Osteoblast (primary cell): Measurements from ENCODE around the gene ANKFN1. TPM values are rescaled to one million over a fixed set of nuclear protein-coding genes. Genes with fewer than 3 reads are reported as not detected.

Experiments
- DNase-seq: peaks from one replicate; pipeline ENCODE4 v3.0.0; 2011; ENCODE audit warnings: low spot score, mixed read lengths; ENCODE audit not compliant: insufficient read length; ENCODE audit errors: missing footprints
- H2AFZ ChIP-seq: 2 replicates; pipeline ENCODE4 v1.6.0; 2011; ENCODE audit warnings: mild to moderate bottlenecking, low read length
- H3K27ac ChIP-seq: 2 replicates; pipeline ENCODE4 v1.5.1; 2011; ENCODE audit warnings: mild to moderate bottlenecking, low read depth, low read length, moderate library complexity
- H3K27me3 ChIP-seq: 2 replicates; pipeline ENCODE4 v1.6.0; 2012; ENCODE audit warnings: mild to moderate bottlenecking, control low read depth, inconsistent platforms, low read length, moderate library complexity; ENCODE audit not compliant: insufficient read depth
- H3K36me3 ChIP-seq: 2 replicates; pipeline ENCODE4 v1.5.1; 2011; ENCODE audit warnings: mild to moderate bottlenecking, low read length, control low read depth, moderate library complexity; ENCODE audit not compliant: insufficient read depth
- H3K4me1 ChIP-seq: 2 replicates; pipeline ENCODE4 v1.5.1; 2011; ENCODE audit warnings: mild to moderate bottlenecking, low read length, control low read depth, moderate library complexity; ENCODE audit not compliant: insufficient read depth
- H3K4me2 ChIP-seq: 2 replicates; pipeline ENCODE4 v1.6.0; 2011; ENCODE audit warnings: mild to moderate bottlenecking, low read length; ENCODE audit not compliant: insufficient read depth
- H3K4me3 ChIP-seq: fragments of 200-600 bp; sonication (generic); 3 replicates; pipeline ENCODE4 v1.5.1; 2012; ENCODE audit warnings: mild to moderate bottlenecking, low read length, inconsistent platforms; ENCODE audit not compliant: insufficient read depth
- H3K79me2 ChIP-seq: 2 replicates; pipeline ENCODE4 v1.6.0; 2012; ENCODE audit warnings: mild to moderate bottlenecking, low read length, control low read depth, inconsistent platforms; ENCODE audit not compliant: insufficient read depth
- H3K9me3 ChIP-seq: 2 replicates; pipeline ENCODE4 v1.5.1; 2011; ENCODE audit warnings: low read depth, low read length, control low read depth
- H4K20me1 ChIP-seq: 2 replicates; pipeline ENCODE4 v1.6.0; 2012; ENCODE audit warnings: mild to moderate bottlenecking, low read length, control low read depth; ENCODE audit not compliant: insufficient read depth
- CTCF ChIP-seq: IDR thresholded peaks from 2 replicates; pipeline ENCODE4 v1.5.1; 2011; ENCODE audit warnings: mild to moderate bottlenecking, low read depth, low read length, moderate library complexity; ENCODE audit errors: extremely low read depth
- total RNA-seq: library from RNA; depleted of rRNA; stranded (reverse); fragments of >200 nt; gene quantifications from 2 replicates; pipeline ENCODE4 v1.2.3, GENCODE V29; 2012

The ANKFN1 gene
- total RNA-seq, 1 donor: 0.72 TPM

DNA sequence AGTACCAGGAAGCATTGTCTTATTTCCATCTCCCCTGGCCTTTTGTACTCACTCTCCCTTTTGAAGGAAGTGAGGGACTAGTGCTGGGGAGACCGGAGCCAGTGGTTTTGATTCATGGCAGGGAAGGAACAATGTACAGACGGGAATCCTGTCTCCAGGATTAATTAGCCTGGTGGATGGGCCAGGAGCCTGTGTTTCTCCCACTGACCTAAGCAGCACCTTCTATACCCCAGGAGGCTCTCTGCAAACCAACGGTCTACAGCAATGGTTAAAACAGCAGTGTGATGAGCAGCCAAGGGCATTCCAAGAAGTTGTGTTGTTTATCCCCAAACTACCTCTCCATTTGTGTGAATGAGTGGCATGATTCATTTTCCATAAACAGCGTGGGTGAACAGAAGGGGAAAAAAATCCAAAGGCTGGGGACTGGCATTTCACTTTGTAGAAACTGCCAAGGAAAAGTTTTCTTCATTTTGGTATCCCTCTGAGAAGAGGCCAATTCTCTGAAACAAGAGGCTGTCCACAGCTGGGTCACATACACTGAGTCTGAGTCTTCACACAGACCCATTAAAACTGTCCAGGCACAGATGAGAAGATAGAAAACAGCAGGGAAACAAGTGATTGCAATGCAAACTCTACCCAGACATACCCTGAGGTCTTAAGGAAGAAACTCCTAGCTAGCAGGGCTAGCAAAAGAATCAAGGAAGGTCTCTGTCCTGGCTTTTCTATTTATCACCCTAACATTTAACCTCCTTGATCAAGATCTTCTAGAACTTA, 18.1 kb downstream of the ANKFN1 start:
- Histone ChIP-seq H3K36me3 (no peaks in the 10 kb centered on the region), H2AFZ (peak overlapping the region; percentile 54), H3K4me2 (no peak overlapping the region), H3K79me2 (no peaks in the 10 kb centered on the region), H3K27me3 (no peaks in the 10 kb centered on the region), H4K20me1 (no peaks in the 10 kb centered on the region), H3K27ac (peak overlapping the region; percentile 46), H3K4me3 (no peak overlapping the region), H3K9me3 (no peaks in the 10 kb centered on the region), H3K4me1 (peaks cover 40% of the 10 kb centered on the region)
- no peak for DNase-seq
- no peak for TF ChIP-seq CTCF

DNA sequence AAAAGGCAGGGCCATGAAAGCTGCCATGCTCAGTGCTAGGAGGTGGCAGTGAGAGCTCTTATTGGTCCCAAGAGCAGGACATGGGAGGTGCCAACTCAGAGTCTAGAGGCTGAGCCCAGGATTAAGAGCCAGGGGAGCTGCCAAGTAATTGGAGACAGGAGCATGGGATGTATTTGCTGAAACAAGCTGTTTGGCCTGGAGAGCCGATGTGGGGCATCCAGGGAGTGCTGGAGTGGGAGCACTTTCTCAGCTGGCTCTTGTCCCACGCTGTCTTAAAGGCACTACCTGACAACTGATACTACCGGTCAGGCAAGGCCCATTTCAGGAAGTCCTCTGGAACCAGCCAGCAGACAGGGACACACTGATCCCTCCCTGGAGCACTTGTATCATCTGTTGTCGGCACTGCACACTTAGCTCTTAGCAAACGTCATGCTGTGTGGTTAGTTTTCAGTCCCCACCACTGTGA, 19.3 kb downstream of the ANKFN1 start:
- no peak overlapping the region for H3K4me3 ChIP-seq
- no peak overlapping the region for H3K27ac ChIP-seq
- peaks cover 50% of the 10 kb centered on the region for H3K4me1 ChIP-seq
- no peaks in the 10 kb centered on the region for H3K36me3 ChIP-seq
- no peak overlapping the region for H3K4me2 ChIP-seq
- no peak for DNase-seq
- TF ChIP-seq CTCF: no peak
- no peaks in the 10 kb centered on the region for H3K9me3 ChIP-seq
- H4K20me1 ChIP-seq: no peaks in the 10 kb centered on the region
- H3K79me2 ChIP-seq: no peaks in the 10 kb centered on the region
- H2AFZ ChIP-seq: no peak overlapping the region
- H3K27me3 ChIP-seq: no peaks in the 10 kb centered on the region

GRCh38 chr17:56173026-56173425, 19.8 kb downstream of the ANKFN1 start:
- no peak for TF ChIP-seq CTCF
- Histone ChIP-seq H3K79me2 (no peaks in the 10 kb centered on the region), H3K9me3 (no peaks in the 10 kb centered on the region), H3K4me1 (peaks cover 50% of the 10 kb centered on the region), H3K36me3 (no peaks in the 10 kb centered on the region), H3K4me3 (no peak overlapping the region), H4K20me1 (no peaks in the 10 kb centered on the region), H3K4me2 (no peak overlapping the region), H3K27me3 (no peaks in the 10 kb centered on the region), H3K27ac (no peak overlapping the region), H2AFZ (no peak overlapping the region)
- DNase-seq: no peak

- no peak for DNase-seq
- no peaks in the 10 kb centered on the region for H3K79me2 ChIP-seq
- H3K4me3 ChIP-seq: peak overlapping the region; percentile 5
- no peaks in the 10 kb centered on the region for H3K36me3 ChIP-seq
- H2AFZ ChIP-seq: no peak overlapping the region
- no peaks in the 10 kb centered on the region for H3K27me3 ChIP-seq
- no peak for TF ChIP-seq CTCF
- peak overlapping the region; percentile 37 for H3K4me2 ChIP-seq
- H3K9me3 ChIP-seq: no peaks in the 10 kb centered on the region
- H3K4me1 ChIP-seq: peaks cover 50% of the 10 kb centered on the region
- H4K20me1 ChIP-seq: no peaks in the 10 kb centered on the region
- peak overlapping the region; percentile 61 for H3K27ac ChIP-seq
Measured at GRCh38 chr17:56173958-56174835, 20.9 kb downstream of the ANKFN1 start.
